ENCODE measurements around the gene CCDC154. TPM values are rescaled to one million over a fixed set of nuclear protein-coding genes. Genes with fewer than 3 reads are reported as not detected.

Gene CCDC154
- total and polyA plus RNA-seq, 2 donors (not counting 3 experiments of a cell fraction or from before 2014, with no cell fraction given) = 0.65 to 0.75 TPM

- POLR2A ChIA-PET = no interaction called here
- Histone ChIP-seq H3K9me1 (replicated peaks; ENCODE audit: control insufficient read depth, extremely low read depth, insufficient read depth, low read length) (no peaks in the 10 kb centered on the region), H3K4me1 (ENCODE audit: control insufficient read depth, extremely low read depth, insufficient read depth, low read length) (no peaks in the 10 kb centered on the region), H3K36me3 (ENCODE audit: control insufficient read depth in 2 of 2, extremely low read depth in 1 of 2, insufficient read depth in 2 of 2, low read length in 2 of 2) (peaks cover 0 to 52% of the 10 kb centered on the region in 2 experiments), H3K27me3 (ENCODE audit: control insufficient read depth in 2 of 2, insufficient read depth in 2 of 2, low read length in 2 of 2) (no peaks in the 10 kb centered on the region), H3K79me2 (ENCODE audit: control insufficient read depth, insufficient read depth, low read length) (no peaks in the 10 kb centered on the region), H4K20me1 (replicated peaks; ENCODE audit: control insufficient read depth, extremely low read depth, insufficient read depth, low read length) (no peaks in the 10 kb centered on the region), H3K4me2 (ENCODE audit: insufficient read depth, low read length) (no peak overlapping the region), H3K27ac (ENCODE audit: insufficient read depth, low read depth, low read length) (no peak overlapping the region), H3K9ac (replicated peaks; ENCODE audit: extremely low read depth, insufficient read depth, low read length) (no peak overlapping the region), H2AFZ (ENCODE audit: low read depth, low read length) (no peak overlapping the region), H3K9me3 (replicated peaks; ENCODE audit: control insufficient read depth, insufficient read depth, low read length) (no peaks in the 10 kb centered on the region), H3K4me3 (replicated peaks in 1 of 3; ENCODE audit: insufficient read depth in 1 of 3, low read depth in 1 of 3, low read length in 3 of 3) (no peak overlapping the region)
- intact Hi-C loops (cut with micrococcal nuclease) (no loop called here), dilution Hi-C loops (cut with MboI; ENCODE audit: extremely low pct_ligation_motif_present, low sequenced_read_pairs) (no loop called here)
- BruUV-seq (replicated peaks) = no TSS peak
- DNase-seq (ENCODE audit: low read depth, low spot score) = no peak
- TF ChIP-seq FOS (IDR thresholded peaks at IDR 0.05; ENCODE audit: borderline replicate concordance, insufficient read depth, low read length) (no peak), MAX (IDR thresholded peaks at IDR 0.05; ENCODE audit: insufficient read depth, insufficient read length) (no peak), CTCF (IDR thresholded peaks at IDR 0.05; ENCODE audit: extremely low read depth in 1 of 2, insufficient read depth in 1 of 2, low read depth in 1 of 2, low read length in 2 of 2) (no peak), POLR2AphosphoS5 (IDR thresholded peaks at IDR 0.05; ENCODE audit: insufficient read depth, low read depth, low read length) (no peak), EZH2 (IDR thresholded peaks at IDR 0.05; ENCODE audit: borderline replicate concordance, low read depth, low read length, severe bottlenecking) (no peak), POLR2A (IDR thresholded peaks at IDR 0.05; ENCODE audit: low read depth, low read length) (no peak), GATA2 (IDR thresholded peaks at IDR 0.05; ENCODE audit: insufficient read depth, insufficient read length, low read depth, low read length) (no peak), MYC (IDR thresholded peaks at IDR 0.05; ENCODE audit: low read depth, low read length) (no peak), JUN (IDR thresholded peaks at IDR 0.05; ENCODE audit: borderline replicate concordance, insufficient read depth, insufficient read length, low read depth) (no peak)
- FAIRE-seq = no peak
- CTCF ChIA-PET = no interaction called here
Observed at GRCh38 chr16:1450841-1451240, 6.5 kb upstream of the CCDC154 start.

All from endothelial cell of umbilical vein (primary cell).